Measurements from ENCODE around the gene DAO.
"Not testable (repeated sequence)": the region's sequence is repeated elsewhere in the genome, so short reads cannot be mapped to it uniquely, and the experiment has no call there.

DAO gene

DNA sequence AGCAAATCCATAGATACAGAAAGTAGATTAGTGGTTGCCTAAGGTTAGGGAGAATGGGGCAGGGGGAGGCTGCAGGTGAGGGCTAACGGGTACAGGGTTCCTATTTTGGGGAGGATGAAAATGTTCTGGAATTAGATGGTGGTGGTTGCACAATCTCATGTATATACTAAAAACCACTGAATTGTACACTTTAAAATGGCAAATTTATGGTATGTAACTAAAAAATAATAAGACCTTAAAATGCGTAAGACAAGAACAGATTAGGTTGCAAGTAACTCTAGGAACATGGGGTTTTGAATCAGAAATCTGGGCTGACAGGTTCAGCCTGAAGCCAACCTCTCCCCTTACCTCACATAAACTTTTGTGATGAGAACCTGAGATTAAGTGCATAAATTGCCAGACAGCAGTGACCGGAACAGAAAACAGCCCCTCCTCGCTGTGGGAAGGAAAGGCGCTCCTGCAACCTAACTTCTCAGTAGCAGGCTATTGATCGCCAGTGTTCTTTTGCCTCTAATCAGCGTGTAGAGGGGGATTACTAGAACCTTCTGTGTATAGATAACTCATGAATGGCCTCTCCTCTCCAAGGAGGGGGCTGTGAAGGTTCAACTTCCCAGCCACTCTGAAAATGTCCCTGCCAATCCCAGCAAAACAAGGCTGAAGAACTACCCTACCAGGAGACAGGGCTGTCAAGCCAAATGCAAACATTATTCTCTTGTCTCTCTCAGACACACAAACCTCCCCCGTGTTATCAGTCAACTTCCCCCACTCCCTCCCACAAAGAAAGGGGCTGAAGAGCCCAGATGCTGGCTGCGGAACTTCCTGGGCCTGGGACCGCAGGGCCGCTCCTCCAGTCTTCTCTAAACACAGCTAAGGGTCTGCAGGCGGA is 24.4 kb upstream of the DAO start:
- Mint-ChIP-seq H3K9me3 (peaks cover 3% of the 10 kb centered on the region), H3K27ac (peak overlapping the region; percentile 88), H3K36me3 (ENCODE audit: low read depth) (peaks cover 22% of the 10 kb centered on the region), H3K4me3 (peak overlapping the region; percentile 90), H3K4me1 (peaks cover 50% of the 10 kb centered on the region), H3K27me3 (no peaks in the 10 kb centered on the region)
- ATAC-seq (no peak), DNase-seq (no peak)

DNA sequence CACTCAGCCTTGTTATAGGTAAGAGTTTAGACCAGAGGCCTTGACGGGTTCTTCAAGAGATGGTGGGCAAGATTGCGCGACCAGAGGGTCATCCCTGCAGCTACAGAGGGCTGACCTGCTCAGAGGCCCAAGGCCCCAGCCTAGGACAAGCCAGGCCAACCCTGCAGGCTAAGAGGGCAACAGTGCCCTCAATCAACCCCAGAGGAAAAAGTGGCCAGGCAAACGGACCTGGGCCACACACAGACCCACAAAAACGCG is 23.8 kb upstream of the DAO start:
- Mint-ChIP-seq H3K36me3 (ENCODE audit: low read depth) (peaks cover 22% of the 10 kb centered on the region), H3K27ac (peak overlapping the region; percentile 88), H3K27me3 (no peaks in the 10 kb centered on the region), H3K4me3 (peak overlapping the region; percentile 90), H3K4me1 (peaks cover 52% of the 10 kb centered on the region), H3K9me3 (peaks cover 3% of the 10 kb centered on the region)
- ATAC-seq, result no peak
- DNase-seq, result no peak

DNA sequence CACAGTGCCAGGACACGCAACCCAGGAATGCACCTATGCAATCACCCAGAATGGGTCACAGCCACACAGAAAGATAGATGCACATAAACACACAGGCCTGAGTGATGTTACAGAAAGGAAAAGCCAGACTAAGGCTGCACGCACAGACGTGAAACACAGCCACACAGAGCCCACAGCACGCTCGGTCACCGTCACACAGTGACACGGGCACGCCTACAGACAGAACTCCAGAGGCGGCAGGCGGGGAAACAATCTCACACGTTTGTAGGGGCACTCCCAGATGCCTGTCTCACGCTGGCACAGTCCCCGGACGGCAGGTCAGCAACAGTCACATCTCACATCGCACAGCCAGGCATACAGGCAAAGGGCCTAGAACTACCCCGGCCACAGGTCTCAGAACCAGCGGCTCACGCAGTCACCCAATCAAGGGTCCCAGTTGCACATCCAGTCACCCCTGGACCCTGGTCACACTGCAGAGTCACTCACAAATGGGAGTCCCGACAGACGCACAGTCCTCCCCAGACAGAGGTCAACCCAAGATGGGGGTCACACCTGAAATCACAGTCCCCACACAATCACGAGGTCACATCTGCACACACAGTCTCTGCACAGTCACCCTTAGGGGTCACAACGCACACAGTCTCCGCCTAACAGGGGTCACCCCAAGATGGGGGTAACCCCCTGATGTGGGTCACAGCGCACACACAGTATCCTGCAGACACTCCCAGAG is 23.3 kb upstream of the DAO start:
- H3K9me3 Mint-ChIP-seq, result peaks cover 3% of the 10 kb centered on the region
- DNase-seq (peak; percentile 62), ATAC-seq (peak; percentile 74)
- no peaks in the 10 kb centered on the region for H3K27me3 Mint-ChIP-seq
- H3K36me3 Mint-ChIP-seq (ENCODE audit: low read depth), result peaks cover 22% of the 10 kb centered on the region
- H3K4me1 Mint-ChIP-seq, result peaks cover 52% of the 10 kb centered on the region
- H3K4me3 Mint-ChIP-seq, result peak overlapping the region; percentile 90
- H3K27ac Mint-ChIP-seq, result peak overlapping the region; percentile 88

DNA sequence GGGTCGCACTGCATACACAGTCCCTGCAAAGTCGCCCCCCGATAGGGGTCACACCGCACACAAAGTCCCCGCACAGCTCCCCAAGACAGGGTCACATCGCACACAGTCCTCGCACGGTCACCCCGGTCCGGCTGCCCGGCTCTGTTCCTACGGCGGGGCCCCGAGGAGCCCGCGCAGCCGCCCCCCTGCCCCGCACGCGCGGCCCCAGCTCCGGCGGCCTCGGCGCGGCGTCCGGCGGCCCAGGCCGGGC is 22.8 kb upstream of the DAO start:
- Mint-ChIP-seq H3K9me3 (peaks cover 3% of the 10 kb centered on the region), H3K4me1 (peaks cover 52% of the 10 kb centered on the region), H3K27me3 (no peaks in the 10 kb centered on the region), H3K36me3 (ENCODE audit: low read depth) (peaks cover 22% of the 10 kb centered on the region), H3K4me3 (peak overlapping the region; percentile 90), H3K27ac (peak overlapping the region; percentile 88)
- DNase-seq (no peak), ATAC-seq (no peak)

DNA sequence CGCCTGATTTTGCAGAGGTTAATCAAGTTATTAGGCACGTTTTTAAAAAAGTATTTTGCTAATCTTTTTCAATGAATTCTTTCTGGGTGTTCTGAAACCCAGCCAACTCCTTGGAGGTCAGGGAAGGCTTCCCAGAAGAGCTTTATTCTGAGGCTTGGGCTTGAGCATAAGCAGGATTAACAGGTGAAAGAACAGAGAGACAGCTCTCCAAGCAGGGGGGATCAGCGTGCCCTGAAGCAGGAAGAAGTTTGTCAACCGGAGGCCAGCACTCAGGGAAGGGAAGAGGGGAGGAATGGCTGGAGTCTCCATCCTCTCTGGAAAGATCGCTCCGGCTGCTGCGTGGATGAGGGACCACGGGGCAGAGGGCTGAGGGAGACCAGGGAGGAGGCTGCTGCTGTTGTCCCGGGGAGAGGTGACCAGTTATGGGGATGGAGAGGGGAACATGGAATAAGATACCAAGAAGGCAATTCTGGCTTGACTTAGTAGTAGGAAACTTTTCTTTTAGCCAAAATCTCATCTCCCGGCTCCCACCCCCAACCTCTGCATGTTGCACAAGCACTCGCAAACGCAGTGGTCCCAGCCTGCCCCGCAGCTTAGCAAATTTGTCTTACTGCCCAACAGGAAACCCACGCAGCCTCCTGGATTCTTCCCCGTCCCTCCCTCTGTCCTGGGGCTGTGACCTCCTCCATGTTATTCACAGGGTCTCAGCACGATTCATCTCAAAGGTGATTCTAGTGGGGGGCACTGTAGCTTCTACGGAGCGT is 21.4 kb upstream of the DAO start:
- peaks cover 16% of the 10 kb centered on the region for H3K36me3 Mint-ChIP-seq (ENCODE audit: low read depth)
- DNase-seq (no peak), ATAC-seq (no peak)
- peaks cover 50% of the 10 kb centered on the region for H3K4me1 Mint-ChIP-seq
- peaks cover 3% of the 10 kb centered on the region for H3K9me3 Mint-ChIP-seq
- H3K27ac Mint-ChIP-seq, result peak overlapping the region; percentile 87
- no peaks in the 10 kb centered on the region for H3K27me3 Mint-ChIP-seq
- peak overlapping the region; percentile 86 for H3K4me3 Mint-ChIP-seq

DNA sequence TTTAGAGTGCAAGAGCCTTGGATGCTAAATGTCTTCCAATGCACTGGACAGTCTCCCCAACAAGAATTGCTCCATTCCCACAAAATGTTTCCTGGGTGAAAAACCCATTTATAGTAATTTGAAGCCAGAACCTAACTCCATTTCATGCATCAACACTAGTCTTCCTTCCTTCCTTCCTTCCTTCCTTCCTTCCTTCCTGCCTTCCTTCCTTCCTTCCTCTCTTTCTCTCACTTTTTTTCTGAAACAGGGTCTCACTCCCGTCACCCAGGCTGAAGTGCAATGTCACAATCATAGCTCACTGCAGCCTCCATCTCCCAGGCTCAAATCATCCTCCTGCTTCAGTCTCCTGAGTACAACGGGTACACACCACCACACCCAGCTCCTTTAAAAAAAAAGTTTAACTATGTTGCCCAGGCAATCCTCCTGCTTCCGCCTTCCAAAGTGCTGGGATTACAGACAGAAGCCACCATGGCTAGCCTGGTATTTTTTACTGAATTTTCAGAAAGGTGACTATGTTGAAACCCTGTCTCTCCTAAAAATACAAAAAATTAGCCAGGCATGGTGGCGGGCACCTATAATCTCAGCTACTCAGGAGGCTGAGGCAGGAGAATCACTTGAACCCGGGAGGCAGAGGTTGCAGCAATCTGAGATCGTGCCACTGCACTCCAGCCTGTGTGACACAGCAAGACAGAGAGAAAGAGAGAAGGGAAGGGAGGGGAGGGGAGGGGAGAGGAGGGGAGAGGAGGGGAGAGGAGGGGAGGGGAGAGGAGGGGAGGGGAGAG is 20.6 kb upstream of the DAO start:
- Mint-ChIP-seq H3K27ac (peak overlapping the region; percentile 87), H3K36me3 (ENCODE audit: low read depth) (peaks cover 13% of the 10 kb centered on the region), H3K4me3 (peak overlapping the region; percentile 86), H3K4me1 (peaks cover 44% of the 10 kb centered on the region)
- ATAC-seq, H3K9me3 Mint-ChIP-seq, DNase-seq, H3K27me3 Mint-ChIP-seq: not testable (repeated sequence)

DNA sequence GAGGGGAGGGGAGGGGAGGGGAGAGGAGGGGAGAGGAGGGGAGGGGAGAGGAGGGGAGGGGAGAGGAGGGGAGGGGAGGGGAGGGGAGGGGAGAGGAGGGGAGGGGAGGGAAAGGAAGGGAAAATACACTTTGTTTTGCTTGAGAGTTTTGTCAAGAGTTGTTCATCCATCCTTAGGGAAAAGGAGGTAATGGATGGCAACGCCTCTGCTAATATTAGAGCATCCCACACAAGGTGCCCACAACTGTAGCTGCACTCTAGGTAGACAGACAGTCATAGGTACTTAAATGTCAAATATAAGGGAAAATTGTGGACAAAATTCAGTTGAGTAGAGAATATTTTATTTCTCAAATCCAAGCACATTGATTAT is 20.0 kb upstream of the DAO start:
- Mint-ChIP-seq H3K27me3 (no peaks in the 10 kb centered on the region), H3K36me3 (ENCODE audit: low read depth) (peaks cover 10% of the 10 kb centered on the region), H3K4me3 (no peak overlapping the region), H3K9me3 (peaks cover 3% of the 10 kb centered on the region), H3K4me1 (peaks cover 39% of the 10 kb centered on the region), H3K27ac (no peak overlapping the region)
- ATAC-seq, result no peak
- no peak for DNase-seq

DNA sequence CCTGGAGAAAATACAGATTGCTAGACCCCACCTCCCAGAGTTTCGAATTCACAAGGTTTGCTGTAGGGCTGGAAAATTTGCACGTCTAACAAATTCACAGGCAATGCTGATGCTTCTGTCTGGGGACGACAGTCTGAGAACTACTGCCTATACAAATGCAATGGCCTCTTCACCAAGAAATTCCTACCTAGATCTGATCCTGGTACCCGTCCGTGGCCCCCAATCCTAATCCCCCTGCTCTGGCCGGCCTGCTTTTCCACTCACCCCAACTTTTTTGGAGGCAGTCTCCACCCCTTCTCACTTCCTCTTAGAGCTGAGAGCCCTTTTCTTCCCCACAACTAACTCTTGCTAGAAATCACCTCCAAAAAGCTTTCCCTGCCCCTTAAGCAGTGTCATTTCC is 19.4 kb upstream of the DAO start:
- no peak overlapping the region for H3K4me3 Mint-ChIP-seq
- peaks cover 34% of the 10 kb centered on the region for H3K4me1 Mint-ChIP-seq
- no peaks in the 10 kb centered on the region for H3K9me3 Mint-ChIP-seq
- DNase-seq (no peak), ATAC-seq (no peak)
- H3K27ac Mint-ChIP-seq, result no peak overlapping the region
- H3K36me3 Mint-ChIP-seq (ENCODE audit: low read depth), result peaks cover 5% of the 10 kb centered on the region
- H3K27me3 Mint-ChIP-seq, result no peaks in the 10 kb centered on the region

DNA sequence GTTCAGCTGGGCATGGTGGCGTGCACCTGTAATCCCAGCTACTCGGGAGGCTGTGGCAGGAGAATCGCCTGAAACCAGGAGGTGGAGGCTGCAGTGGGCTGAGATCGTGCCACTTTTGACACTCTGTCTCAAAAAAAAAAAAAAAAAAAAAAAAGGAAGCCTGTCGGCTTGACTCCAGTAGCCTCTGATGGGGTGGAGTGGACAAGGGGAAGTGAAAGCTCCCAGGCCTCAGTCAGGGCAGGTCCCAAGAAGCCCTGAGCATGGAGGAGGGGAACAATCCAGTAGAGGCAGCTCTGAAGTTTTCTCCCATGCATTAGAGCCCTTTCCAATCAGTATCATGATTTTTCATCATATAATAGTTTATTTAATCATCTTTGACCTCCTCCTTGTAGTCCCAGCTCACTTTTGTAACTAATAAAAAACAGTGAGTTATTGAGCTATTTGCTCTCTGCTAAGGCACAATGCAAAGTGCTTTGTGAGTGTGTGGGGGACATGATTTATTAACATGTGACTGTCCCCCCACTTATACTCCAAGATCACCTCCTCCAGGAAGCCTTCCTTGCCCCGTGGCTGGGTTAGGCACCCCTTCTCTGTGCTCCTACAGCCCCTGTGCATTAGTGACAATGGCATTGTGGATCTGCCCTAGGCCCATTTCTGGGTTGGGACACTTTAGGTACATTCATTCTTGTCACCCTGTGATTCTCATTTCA is 17.9 kb upstream of the DAO start:
- ATAC-seq (no peak), DNase-seq (no peak)
- H3K36me3 Mint-ChIP-seq (ENCODE audit: low read depth), result no peaks in the 10 kb centered on the region
- no peaks in the 10 kb centered on the region for H3K9me3 Mint-ChIP-seq
- no peak overlapping the region for H3K4me3 Mint-ChIP-seq
- H3K27me3 Mint-ChIP-seq, result no peaks in the 10 kb centered on the region
- no peak overlapping the region for H3K27ac Mint-ChIP-seq
- H3K4me1 Mint-ChIP-seq, result peaks cover 19% of the 10 kb centered on the region

DNA sequence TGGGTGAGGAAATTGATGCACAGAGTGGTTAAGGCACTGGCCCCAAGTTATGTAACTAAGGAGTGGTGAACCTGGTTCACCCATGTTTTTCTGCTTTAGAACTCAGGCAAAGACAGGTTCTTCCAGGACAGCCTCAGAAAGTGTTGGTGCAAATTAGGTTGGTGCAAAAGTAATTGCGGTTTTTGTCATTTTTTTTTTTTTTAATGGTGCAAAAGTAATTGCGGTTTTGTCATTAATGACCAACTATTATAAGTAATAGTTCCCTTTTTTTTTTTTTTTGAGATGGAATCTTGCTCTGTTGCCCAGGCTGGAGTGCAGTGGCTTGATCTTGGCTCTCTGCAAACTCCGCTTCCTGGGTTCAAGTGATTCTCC is 17.3 kb upstream of the DAO start:
- Mint-ChIP-seq H3K27ac (no peak overlapping the region), H3K4me1 (peaks cover 19% of the 10 kb centered on the region), H3K4me3 (no peak overlapping the region), H3K27me3 (no peaks in the 10 kb centered on the region), H3K36me3 (ENCODE audit: low read depth) (no peaks in the 10 kb centered on the region), H3K9me3 (no peaks in the 10 kb centered on the region)
- DNase-seq, result no peak
- no peak for ATAC-seq

DNA sequence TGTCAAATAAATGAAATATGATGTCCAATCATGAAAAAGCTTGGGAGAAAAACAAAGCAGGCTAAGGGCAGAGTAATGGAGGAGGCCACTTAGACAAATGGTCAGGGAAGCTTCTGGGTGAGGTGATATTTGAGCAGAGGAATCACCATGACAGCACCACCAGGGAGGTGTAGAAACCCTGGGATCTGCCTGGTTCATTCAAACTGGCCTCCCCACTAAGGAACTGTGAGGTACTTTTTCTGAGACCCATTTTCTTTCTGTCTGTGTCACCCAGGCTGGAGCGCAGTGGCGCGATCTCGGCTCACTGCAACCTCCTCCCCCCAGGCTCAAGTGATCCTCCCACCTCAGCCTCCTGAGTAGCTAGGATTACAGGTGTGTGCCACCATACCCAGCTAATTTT is 14.7 kb upstream of the DAO start:
- no peaks in the 10 kb centered on the region for H3K36me3 Mint-ChIP-seq (ENCODE audit: low read depth)
- no peaks in the 10 kb centered on the region for H3K9me3 Mint-ChIP-seq
- H3K27ac Mint-ChIP-seq, result no peak overlapping the region
- no peak overlapping the region for H3K4me3 Mint-ChIP-seq
- no peak for ATAC-seq
- peaks cover 2% of the 10 kb centered on the region for H3K4me1 Mint-ChIP-seq
- H3K27me3 Mint-ChIP-seq, result no peaks in the 10 kb centered on the region
- DNase-seq, result no peak

DNA sequence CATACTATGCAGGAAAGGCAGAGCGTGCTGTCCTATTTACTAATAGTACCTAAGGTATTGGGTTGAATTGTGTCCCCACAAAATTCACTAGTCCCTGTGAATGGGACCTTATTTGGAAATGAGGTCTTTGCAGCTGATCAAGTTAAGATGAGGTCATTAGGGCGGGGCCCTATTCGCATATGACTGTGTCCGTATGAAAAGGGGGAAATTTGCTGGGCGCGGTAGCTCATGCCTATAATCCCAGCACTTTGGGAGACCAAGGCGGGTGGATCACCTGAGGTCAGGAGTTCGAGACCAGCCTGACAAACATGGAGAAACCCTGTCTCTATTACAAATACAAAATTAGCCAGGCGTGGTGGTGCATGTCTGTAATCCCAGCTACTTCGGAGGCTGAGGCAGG is 13.8 kb upstream of the DAO start:
- H3K36me3 Mint-ChIP-seq (ENCODE audit: low read depth); DNase-seq; ATAC-seq; H3K9me3 Mint-ChIP-seq; H3K4me1 Mint-ChIP-seq; H3K27ac Mint-ChIP-seq; H3K27me3 Mint-ChIP-seq; H3K4me3 Mint-ChIP-seq: not testable (repeated sequence)

DNA sequence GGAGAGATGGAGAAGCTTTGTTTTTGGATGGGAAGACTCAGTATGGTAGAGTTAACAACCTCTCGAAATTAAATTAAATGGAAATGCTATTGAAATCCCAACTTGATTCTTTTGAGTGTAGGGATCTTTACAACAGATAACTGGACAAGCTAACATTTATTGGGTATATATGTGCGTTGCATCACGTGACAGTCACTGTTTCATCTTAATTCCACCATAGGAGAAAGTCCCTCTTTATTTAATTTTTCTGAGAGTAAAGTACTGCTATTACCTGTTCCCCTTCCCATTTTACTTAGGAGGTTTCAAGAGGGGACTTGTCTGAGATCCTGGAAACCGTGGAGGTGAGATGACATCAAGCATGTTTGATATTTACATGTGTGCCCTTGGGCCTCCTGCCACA is 11.1 kb upstream of the DAO start:
- Mint-ChIP-seq H3K4me1 (no peaks in the 10 kb centered on the region), H3K4me3 (no peak overlapping the region), H3K27me3 (no peaks in the 10 kb centered on the region), H3K9me3 (no peaks in the 10 kb centered on the region), H3K27ac (no peak overlapping the region), H3K36me3 (ENCODE audit: low read depth) (no peaks in the 10 kb centered on the region)
- DNase-seq (no peak), ATAC-seq (no peak)

DNA sequence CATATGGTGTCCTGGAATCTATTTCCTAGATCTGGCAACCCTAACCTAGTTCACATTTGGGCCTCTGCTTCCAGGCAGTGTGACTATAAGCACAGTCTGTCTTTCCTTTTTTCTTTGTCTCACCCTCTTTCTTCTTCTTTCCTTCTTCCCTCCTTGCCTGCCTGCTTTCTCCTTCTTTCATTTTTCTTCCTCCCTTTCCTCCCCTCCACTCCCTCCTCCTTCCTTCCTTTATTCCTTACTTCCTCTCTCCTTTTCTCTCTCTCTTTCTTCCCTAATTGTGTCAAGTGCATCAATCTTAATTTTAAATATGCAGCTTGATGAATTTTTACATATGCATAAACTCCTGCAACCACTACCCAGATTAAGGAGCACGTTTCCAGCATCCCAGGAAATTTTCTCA is 4.6 kb upstream of the DAO start:
- no peak for ATAC-seq
- Mint-ChIP-seq H3K27ac (no peak overlapping the region), H3K27me3 (no peaks in the 10 kb centered on the region), H3K9me3 (no peaks in the 10 kb centered on the region), H3K4me3 (no peak overlapping the region), H3K36me3 (ENCODE audit: low read depth) (no peaks in the 10 kb centered on the region), H3K4me1 (peaks cover 2% of the 10 kb centered on the region)
- no peak for DNase-seq
